GM12878 (cell line): ENCODE results near the gene ENDOD1. TPM values are rescaled to one million over a fixed set of nuclear protein-coding genes. Genes with fewer than 3 reads are reported as not detected.
A peak's percentile ranks its signal among the peaks of the same experiment; 100 is the strongest.

ENCODE experiments used
- ATAC-seq: fragments of 200-7000 bp; cut with Tn5 transposase; 3 replicates; pipeline ENCODE4 v1.9.1; 2020; ENCODE audit warnings: mild to moderate bottlenecking, moderate library complexity
- BruUV-seq: library from RNA; stranded (reverse); fragments of 400-500 nt; replicated peaks from 2 replicates; lab custom pipeline; 2021; lab: Mats Ljungman, UMichigan
- CTCF ChIA-PET: fragments of 300-600 bp; sonication (Branson Sonifier 250); formaldehyde crosslinking; extraction: SDS; loops from one replicate; lab custom pipeline; 2021; ENCODE audit warnings: inconsistent platforms; lab: Yijun Ruan, JAX
- POLR2A ChIA-PET: fragments of 350-600 bp; formaldehyde crosslinking; extraction: SDS; loops from one replicate; lab custom pipeline; 2021; ENCODE audit warnings: inconsistent platforms; lab: Charles Lee
- RAD21 ChIA-PET: fragments of 300-600 bp; sonication (Branson Sonifier 250); formaldehyde crosslinking; loops from one replicate; lab custom pipeline; 2023; ENCODE audit warnings: antibody characterized with exemption; ENCODE audit not compliant: unreplicated experiment; lab: Charles Lee
- SMC1A ChIA-PET: fragments of 300-600 bp; sonication (Branson Sonifier 250); formaldehyde crosslinking; loops from one replicate; lab custom pipeline; 2023; ENCODE audit not compliant: unreplicated experiment, uncharacterized antibody; lab: Charles Lee
- DNase-seq: peaks from one replicate; pipeline ENCODE4 v3.0.0-alpha.2; 2011; ENCODE audit warnings: low read depth, low spot score
- FAIRE-seq: peaks from 3 replicates; lab custom pipeline; 2011; peaks lifted over from hg19 to GRCh38; lab: Jason Lieb, UNC
- H2AFZ ChIP-seq: 2 replicates; pipeline ENCODE4 v1.6.0; 2011; ENCODE audit warnings: low read depth, low read length, control low read depth; ENCODE audit not compliant: control insufficient read depth
- H3K27ac ChIP-seq: 2 replicates; pipeline ENCODE4 v1.5.1; 2011; ENCODE audit warnings: control low read depth; ENCODE audit not compliant: control insufficient read depth, insufficient read depth
- H3K27me3 ChIP-seq, 2 experiments: replicated peaks in 1 of 2; 2 replicates each; pipeline versions ENCODE4 v1.6.0 to v1.6.1; 2011; ENCODE audit warnings: low read length in 1 of 2; ENCODE audit not compliant: control insufficient read depth in 2 of 2, insufficient read depth in 2 of 2
- H3K36me3 ChIP-seq, 2 experiments: 2 replicates each; pipeline ENCODE4 v1.5.1; 2011; ENCODE audit warnings: low read length in 1 of 2; ENCODE audit not compliant: control insufficient read depth in 2 of 2, insufficient read depth in 2 of 2
- H3K4me1 ChIP-seq: 2 replicates; pipeline ENCODE4 v1.6.1; 2011; ENCODE audit warnings: mild to moderate bottlenecking, low read length, moderate library complexity, mixed read lengths; ENCODE audit not compliant: control insufficient read depth, insufficient read depth
- H3K4me2 ChIP-seq: 2 replicates; pipeline ENCODE4 v1.6.0; 2011; ENCODE audit warnings: control low read depth; ENCODE audit not compliant: control insufficient read depth, insufficient read depth
- H3K4me3 ChIP-seq: fragments of 200-600 bp; sonication (generic); 2 replicates; pipeline ENCODE4 v1.5.1; 2016
- H3K79me2 ChIP-seq: 2 replicates; pipeline ENCODE4 v1.6.0; 2011; ENCODE audit warnings: low read length; ENCODE audit not compliant: control insufficient read depth, insufficient read depth
- H3K9ac ChIP-seq: 2 replicates; pipeline ENCODE4 v1.8.0; 2011; ENCODE audit warnings: low read length, control low read depth, mixed read lengths; ENCODE audit not compliant: control insufficient read depth, insufficient read depth
- H3K9me3 ChIP-seq: replicated peaks from 3 replicates; pipeline ENCODE4 v1.5.1; 2011; ENCODE audit warnings: mild to moderate bottlenecking, low read length; ENCODE audit not compliant: control insufficient read depth, insufficient read depth
- H4K20me1 ChIP-seq: 2 replicates; pipeline ENCODE4 v1.6.0; 2011; ENCODE audit not compliant: control insufficient read depth, insufficient read depth
- EP300 ChIP-seq, 2 experiments: fragments of 150-350 bp in 1 of 2; IDR thresholded peaks; 2 replicates each; pipeline ENCODE4 v1.6.1; 2011 to 2012; ENCODE audit warnings: low read depth in 2 of 2, low read length in 2 of 2, borderline replicate concordance in 1 of 2, improper control_type of control experiment in 1 of 2, inconsistent platforms in 1 of 2; ENCODE audit not compliant: control insufficient read depth in 1 of 2
- GATAD2B ChIP-seq: fragments of 450-650 bp; conservative IDR thresholded peaks from 2 replicates; pipeline ENCODE4 v1.6.1; 2017; ENCODE audit warnings: low read depth, mild to moderate bottlenecking, moderate library complexity
- PML ChIP-seq: IDR thresholded peaks from 2 replicates; pipeline ENCODE4 v1.6.1; 2012; ENCODE audit warnings: low read length, inconsistent platforms
- POU2F2 ChIP-seq: IDR thresholded peaks from 3 replicates; pipeline ENCODE4 v1.6.1; 2011; ENCODE audit warnings: low read depth, mild to moderate bottlenecking, low read length, borderline replicate concordance
- RAD21 ChIP-seq: IDR thresholded peaks from 2 replicates; pipeline ENCODE4 v1.6.1; 2011; ENCODE audit warnings: mild to moderate bottlenecking, low read depth, low read length, moderate library complexity; ENCODE audit not compliant: insufficient read depth
- SRF ChIP-seq, 2 experiments: IDR thresholded peaks; 2 replicates each; pipeline ENCODE4 v1.6.1; 2011; ENCODE audit warnings: low read depth in 2 of 2, low read length in 2 of 2, mild to moderate bottlenecking in 1 of 2, moderate library complexity in 1 of 2
- WGBS: methylation state at CpG from one replicate; pipeline ENCODE4 v1.1.6; 2016; ENCODE audit warnings: low lambda C conversion rate; ENCODE audit not compliant: insufficient replicate concordance, insufficient coverage; ENCODE audit errors: missing lambda C conversion rate; 5-methylcytosine and 5-hydroxymethylcytosine counted together
- in situ Hi-C: fragments of 300-500 bp; cut with MboI; formaldehyde crosslinking; loops from 9 replicates; pipeline ENCODE4 v1.14.3; 2018; ENCODE audit warnings: mixed read lengths
- intact Hi-C: fragments of 100-400 bp; cut with micrococcal nuclease; formaldehyde crosslinking; loops from one replicate; pipeline ENCODE4 v1.14.2; 2022; ENCODE audit not compliant: unreplicated experiment
- polyA plus RNA-seq, 11 experiments: library from polyadenylated mRNA; depleted of rRNA in 4 of 11; unstranded in 6 of 11; stranded (reverse) in 5 of 11; fragments of >200 nt; fragmentation: Nextera tagmentation in 4 of 11; fragmentation: Illumina TruSeq in 1 of 11; extraction: Ambion mirVana in 4 of 11; extraction: Trizol in 1 of 11; gene quantifications; 1 replicate in 1 of 11; 2 replicates in 10 of 11; pipeline versions ENCODE4 v1.2.1 to v1.2.3, GENCODE V29; 2011 to 2016; ENCODE audit warnings: inconsistent platforms in 2 of 11, missing spikeins in 2 of 11, low read depth in 1 of 11
- total RNA-seq, 4 experiments: library from RNA; depleted of rRNA in 3 of 4; stranded (reverse); fragments of >200 nt in 3 of 4; fragmentation: Illumina TruSeq in 1 of 4; extraction: Trizol in 1 of 4; gene quantifications; 2 replicates each; pipeline versions ENCODE4 v1.2.1 to v1.2.3, GENCODE V29; 2013 to 2021
- TF ChIP-seq, protein P1 (sequence below): fragments of 450-650 bp; IDR thresholded peaks from 2 replicates; pipeline ENCODE4 v1.6.1; 2016; ENCODE audit warnings: mild to moderate bottlenecking
- TF ChIP-seq, protein P2 (sequence below): IDR thresholded peaks from 2 replicates; pipeline ENCODE4 v1.6.1; 2011; ENCODE audit warnings: borderline replicate concordance, low read depth, mild to moderate bottlenecking, moderate library complexity, mixed read lengths, low read length; ENCODE audit not compliant: insufficient read depth; ENCODE audit errors: extremely low read length
- TF ChIP-seq, protein P3 (sequence below): fragments of 450-650 bp; IDR thresholded peaks from 2 replicates; pipeline ENCODE4 v1.6.1; 2017; ENCODE audit warnings: mild to moderate bottlenecking

ENDOD1 gene
- total and polyA plus RNA-seq, 10 of the 15 experiments (the other 5 are each of a cell fraction or from before 2014, with no cell fraction given) = 6.0 to 30.0 (median 12.1) TPM

DNA sequence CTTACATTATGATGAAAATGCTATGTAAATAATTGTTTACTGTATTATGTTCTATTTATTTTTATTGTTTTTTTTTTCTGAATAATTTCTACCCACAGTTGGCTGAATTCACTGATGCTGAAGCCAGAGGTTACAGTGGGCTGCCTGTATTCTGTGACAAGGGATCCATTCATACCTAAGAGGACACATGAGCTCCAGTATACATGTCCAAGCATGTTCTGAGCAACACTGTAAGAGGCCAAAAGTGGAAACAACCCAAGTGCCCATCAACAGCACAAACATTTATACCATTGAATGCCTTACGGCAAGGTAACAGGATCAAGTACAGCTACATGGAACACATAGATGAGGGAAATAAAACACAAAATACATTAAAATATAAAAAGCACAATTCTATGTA, 24.3 kb upstream of the ENDOD1 start:
- H3K36me3 ChIP-seq = 0 out of 4 replicates have a peak, but pooled peaks cover 0 to 1% of the 10 kb centered on the region in 2 experiments
- in situ Hi-C loops = no loop called here
- TF ChIP-seq, protein P1, sequence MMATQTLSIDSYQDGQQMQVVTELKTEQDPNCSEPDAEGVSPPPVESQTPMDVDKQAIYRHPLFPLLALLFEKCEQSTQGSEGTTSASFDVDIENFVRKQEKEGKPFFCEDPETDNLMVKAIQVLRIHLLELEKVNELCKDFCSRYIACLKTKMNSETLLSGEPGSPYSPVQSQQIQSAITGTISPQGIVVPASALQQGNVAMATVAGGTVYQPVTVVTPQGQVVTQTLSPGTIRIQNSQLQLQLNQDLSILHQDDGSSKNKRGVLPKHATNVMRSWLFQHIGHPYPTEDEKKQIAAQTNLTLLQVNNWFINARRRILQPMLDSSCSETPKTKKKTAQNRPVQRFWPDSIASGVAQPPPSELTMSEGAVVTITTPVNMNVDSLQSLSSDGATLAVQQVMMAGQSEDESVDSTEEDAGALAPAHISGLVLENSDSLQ = peak; percentile 27; the same call in 1 of the 2 replicates
- no peak for TF ChIP-seq GATAD2B
- TF ChIP-seq, all 136 proteins: peak for 1
- RAD21 ChIA-PET = interaction anchor here (0.7 to 11.8 kb wide), 3 partner anchors 10 to 644 kb away, joined by 3 to 244 read pairs (median 6); partner anchors contain the start of gene ENDOD1
- FAIRE-seq = no peak
- intact Hi-C loops = loop anchor here (5.0 to 10.0 kb wide), 3 partner anchors 88 to 697 kb away; no protein-coding TSS in a partner anchor
- no peaks in the 10 kb centered on the region for H3K9me3 ChIP-seq
- DNase-seq = no peak
- peaks cover 26% of the 10 kb centered on the region for H3K79me2 ChIP-seq
- SMC1A ChIA-PET = interaction anchor here (1.5 to 14.9 kb wide), 7 partner anchors 9 to 168 kb away, joined by 3 to 315 read pairs (median 32); partner anchors contain the start of gene ENDOD1
- H3K4me2 ChIP-seq = no peak overlapping the region
- H3K4me3 ChIP-seq = no peak overlapping the region
- H3K4me1 ChIP-seq = no peaks in the 10 kb centered on the region
- no peaks in the 10 kb centered on the region for H3K27me3 ChIP-seq
- H3K27ac ChIP-seq = no peak overlapping the region
- no peak overlapping the region for H2AFZ ChIP-seq
- POLR2A ChIA-PET = interaction anchor here (1.4 to 11.1 kb wide), 3 partner anchors 26 to 725 kb away, joined by 4 to 139 read pairs (median 23); partner anchors contain the start of genes CEP57, ENDOD1 and FAM76B
- no TSS peak for BruUV-seq
- H3K9ac ChIP-seq = no peak overlapping the region
- no peaks in the 10 kb centered on the region for H4K20me1 ChIP-seq
- CTCF ChIA-PET = interaction anchor here (0.6 to 14.4 kb wide), 3 partner anchors 9 to 82 kb away, joined by 3 to 459 read pairs (median 8); no protein-coding TSS in a partner anchor
- WGBS = 95% methylated on average over 1 of the region's 1 CpG
- ATAC-seq = no peak

DNA sequence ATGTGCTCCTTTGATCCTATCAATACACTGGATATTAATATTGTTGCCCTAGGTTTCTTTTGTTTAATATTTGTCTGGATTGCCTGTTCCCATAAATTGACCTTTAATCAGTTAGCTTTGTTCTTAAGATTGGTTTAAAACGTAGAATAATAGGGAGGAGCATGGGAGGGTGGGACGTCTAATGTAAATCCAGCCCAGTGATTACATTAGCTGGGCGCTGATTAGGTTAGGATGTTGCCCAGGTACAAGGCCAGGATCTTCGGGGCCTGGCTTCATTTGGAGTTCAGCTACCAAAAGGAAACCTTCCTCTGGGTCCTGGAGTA, 23.0 kb upstream of the ENDOD1 start, which contains the start of gene SRSF8:
TSS of gene SRSF8 (plus strand) at position 204 of the 323 bp plus-strand sequence. CDS start 308 bp downstream, outside the sequence.
- FAIRE-seq (no peak), ATAC-seq (peak; percentile 62), DNase-seq (no peak)
- POLR2A ChIA-PET = interaction anchor here (0.6 to 11.1 kb wide), 9 partner anchors 10 to 724 kb away, joined by 3 to 139 read pairs (median 5); partner anchors contain the start of genes CEP57, CWC15, ENDOD1 and FAM76B
- TF ChIP-seq, protein P2, sequence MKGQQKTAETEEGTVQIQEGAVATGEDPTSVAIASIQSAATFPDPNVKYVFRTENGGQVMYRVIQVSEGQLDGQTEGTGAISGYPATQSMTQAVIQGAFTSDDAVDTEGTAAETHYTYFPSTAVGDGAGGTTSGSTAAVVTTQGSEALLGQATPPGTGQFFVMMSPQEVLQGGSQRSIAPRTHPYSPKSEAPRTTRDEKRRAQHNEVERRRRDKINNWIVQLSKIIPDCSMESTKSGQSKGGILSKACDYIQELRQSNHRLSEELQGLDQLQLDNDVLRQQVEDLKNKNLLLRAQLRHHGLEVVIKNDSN = no peak
- no peak for TF ChIP-seq EP300 (IDR thresholded peaks at IDR 0.05; ENCODE audit: borderline replicate concordance in 1 of 2, control insufficient read depth in 1 of 2, low read depth in 2 of 2, low read length in 2 of 2)
- TF ChIP-seq, protein P3, sequence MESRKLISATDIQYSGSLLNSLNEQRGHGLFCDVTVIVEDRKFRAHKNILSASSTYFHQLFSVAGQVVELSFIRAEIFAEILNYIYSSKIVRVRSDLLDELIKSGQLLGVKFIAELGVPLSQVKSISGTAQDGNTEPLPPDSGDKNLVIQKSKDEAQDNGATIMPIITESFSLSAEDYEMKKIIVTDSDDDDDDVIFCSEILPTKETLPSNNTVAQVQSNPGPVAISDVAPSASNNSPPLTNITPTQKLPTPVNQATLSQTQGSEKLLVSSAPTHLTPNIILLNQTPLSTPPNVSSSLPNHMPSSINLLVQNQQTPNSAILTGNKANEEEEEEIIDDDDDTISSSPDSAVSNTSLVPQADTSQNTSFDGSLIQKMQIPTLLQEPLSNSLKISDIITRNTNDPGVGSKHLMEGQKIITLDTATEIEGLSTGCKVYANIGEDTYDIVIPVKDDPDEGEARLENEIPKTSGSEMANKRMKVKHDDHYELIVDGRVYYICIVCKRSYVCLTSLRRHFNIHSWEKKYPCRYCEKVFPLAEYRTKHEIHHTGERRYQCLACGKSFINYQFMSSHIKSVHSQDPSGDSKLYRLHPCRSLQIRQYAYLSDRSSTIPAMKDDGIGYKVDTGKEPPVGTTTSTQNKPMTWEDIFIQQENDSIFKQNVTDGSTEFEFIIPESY = no peak
- TF ChIP-seq RAD21 = no peak
- TF ChIP-seq SRF (IDR thresholded peaks at IDR 0.05; ENCODE audit: low read depth in 2 of 2, low read length in 2 of 2) = no peak
- TF ChIP-seq PML = no peak
- TF ChIP-seq POU2F2 = peak; percentile 28; the same call in 1 of the 3 replicates
- H3K9ac ChIP-seq = peak within 1 kb of the TSS; percentile 81
- H3K9me3 ChIP-seq = no peaks in the 10 kb centered on the region
- H3K27ac ChIP-seq = peak within 1 kb of the TSS; percentile 75
- no peaks in the 10 kb centered on the region for H4K20me1 ChIP-seq
- WGBS = 0% methylated on average over 4 of the region's 4 CpGs
- in situ Hi-C loops (no loop called here), intact Hi-C loops (loop anchor here (5.0 to 10.0 kb wide), 3 partner anchors 89 to 696 kb away; no protein-coding TSS in a partner anchor)
- CTCF ChIA-PET = interaction anchor here (0.7 to 14.4 kb wide), 12 partner anchors 9 to 724 kb away, joined by 3 to 459 read pairs (median 7); partner anchors contain the start of genes CEP57, ENDOD1 and SESN3
- H3K36me3 ChIP-seq = 0 out of 4 replicates have a peak, but pooled peaks cover 0 to 4% of the 10 kb centered on the region in 2 experiments
- 0 out of 2 replicates have a peak, but pooled peaks cover 3% of the 10 kb centered on the region for H3K4me1 ChIP-seq
- peaks cover 28% of the 10 kb centered on the region for H3K79me2 ChIP-seq
- RAD21 ChIA-PET = interaction anchor here (1.1 to 11.8 kb wide), 10 partner anchors 11 to 649 kb away, joined by 3 to 244 read pairs (median 17); partner anchors contain the start of genes CWC15, ENDOD1, KDM4D and SESN3
- H2AFZ ChIP-seq = peak within 1 kb of the TSS; percentile 87
- no TSS peak for BruUV-seq
- SMC1A ChIA-PET = interaction anchor here (0.8 to 14.9 kb wide), 10 partner anchors 10 to 644 kb away, joined by 3 to 315 read pairs (median 20); partner anchors contain the start of gene ENDOD1
- peak within 1 kb of the TSS; percentile 64 for H3K4me2 ChIP-seq
- H3K27me3 ChIP-seq = no peaks in the 10 kb centered on the region
- peak within 1 kb of the TSS; percentile 99 for H3K4me3 ChIP-seq
